OCI-LY7 (cell line): ENCODE measurements around the gene HTT. TPM values are rescaled to one million over a fixed set of nuclear protein-coding genes. Genes with fewer than 3 reads are reported as not detected.

ENCODE experiments used
- BruUV-seq: library from RNA; stranded (reverse); fragments of 400-500 nt; replicated peaks from 2 replicates; lab custom pipeline; 2021; lab: Mats Ljungman, UMichigan
- CTCF ChIA-PET: fragments of 300-600 bp; sonication (Branson Sonifier 250); formaldehyde crosslinking; loops from one replicate; lab custom pipeline; 2022; ENCODE audit warnings: antibody characterized with exemption; ENCODE audit not compliant: unreplicated experiment; lab: Charles Lee
- POLR2A ChIA-PET: fragments of 300-600 bp; sonication (Branson Sonifier 250); formaldehyde crosslinking; loops from one replicate; lab custom pipeline; 2022; ENCODE audit warnings: antibody characterized with exemption; lab: Charles Lee
- DNase-seq: peaks from one replicate; pipeline ENCODE4 v3.0.0-alpha.2; 2015; ENCODE audit warnings: low spot score
- H2AFZ ChIP-seq: fragments of 200-600 bp; sonication (generic), shearing (Covaris generic); 2 replicates; pipeline ENCODE4 v1.6.1; 2014; ENCODE audit warnings: mild to moderate bottlenecking, antibody characterized with exemption, low read length, moderate library complexity
- H3K27ac ChIP-seq: fragments of 200-600 bp; sonication (generic); 2 replicates; pipeline ENCODE4 v1.5.1; 2014; ENCODE audit warnings: mixed run types, low read depth, mild to moderate bottlenecking, moderate library complexity, low read length, inconsistent platforms; ENCODE audit not compliant: poor library complexity, severe bottlenecking
- H3K36me3 ChIP-seq: fragments of 200-600 bp; sonication (generic); 2 replicates; pipeline ENCODE4 v1.6.1; 2014; ENCODE audit warnings: mild to moderate bottlenecking, antibody characterized with exemption, low read length, moderate library complexity, mixed read lengths; ENCODE audit not compliant: insufficient read depth
- H3K4me1 ChIP-seq: fragments of 200-600 bp; sonication (generic); 2 replicates; pipeline ENCODE4 v1.5.1; 2014; ENCODE audit warnings: mild to moderate bottlenecking, low read length; ENCODE audit not compliant: insufficient read depth, poor library complexity, severe bottlenecking
- H3K4me2 ChIP-seq: fragments of 200-600 bp; sonication (generic); 2 replicates; pipeline ENCODE4 v1.6.1; 2014; ENCODE audit warnings: mild to moderate bottlenecking, low read length
- H3K4me3 ChIP-seq: fragments of 200-600 bp; sonication (generic); 2 replicates; pipeline ENCODE4 v1.5.1; 2014; ENCODE audit warnings: mild to moderate bottlenecking, low read depth, low read length; ENCODE audit not compliant: poor library complexity, severe bottlenecking
- H3K79me2 ChIP-seq: fragments of 200-600 bp; sonication (generic); 2 replicates; pipeline ENCODE4 v1.6.1; 2016; ENCODE audit warnings: low read depth, mild to moderate bottlenecking, low read length, moderate library complexity, mixed read lengths; ENCODE audit not compliant: insufficient read depth
- H3K9me2 ChIP-seq: fragments of 200-600 bp; sonication (generic); 2 replicates; pipeline ENCODE4 v1.6.1; 2016; ENCODE audit warnings: mild to moderate bottlenecking, low read length, mixed read lengths; ENCODE audit not compliant: insufficient read depth
- H3K9me3 ChIP-seq: fragments of 200-600 bp; sonication (generic); 2 replicates; pipeline ENCODE4 v1.6.1; 2014; ENCODE audit warnings: mild to moderate bottlenecking, mixed run types, low read length, mixed read lengths
- H4K20me1 ChIP-seq: fragments of 200-600 bp; sonication (generic); 2 replicates; pipeline ENCODE4 v1.6.1; 2014; ENCODE audit warnings: mild to moderate bottlenecking, antibody characterized with exemption, low read length, moderate library complexity, mixed read lengths; ENCODE audit not compliant: insufficient read depth
- EZH2phosphoT487 ChIP-seq: fragments of 200-600 bp; sonication (generic); IDR thresholded peaks from 2 replicates; pipeline ENCODE4 v1.6.1; 2018; ENCODE audit warnings: low read depth, borderline replicate concordance, mild to moderate bottlenecking, mixed run types, antibody characterized with exemption, low read length, moderate library complexity, mixed read lengths
- intact Hi-C: fragments of 100-400 bp; cut with micrococcal nuclease; formaldehyde crosslinking; loops from one replicate; pipeline ENCODE4 v1.10.0; 2022; ENCODE audit not compliant: unreplicated experiment
- total RNA-seq, 2 experiments: library from RNA; depleted of rRNA in 1 of 2; stranded (reverse); fragments of >200 nt in 1 of 2; shearing (Covaris generic) in 1 of 2; gene quantifications; 2 replicates each; pipeline ENCODE4 v1.2.3, GENCODE V29; 2014 to 2022
- TF ChIP-seq, protein P1 (sequence below): fragments of 200-600 bp; sonication (generic); conservative IDR thresholded peaks from 2 replicates; pipeline ENCODE4 v1.5.1; 2014; ENCODE audit warnings: mild to moderate bottlenecking, antibody characterized with exemption, low read length, moderate library complexity, mixed read lengths

Gene HTT
- total RNA-seq, 2 experiments from 2014 or later: 36.4 to 91.3 TPM

GRCh38 chr4:3262208-3263052 lies 187.9 kb downstream of the HTT start:
- Histone ChIP-seq H3K27ac (no peak overlapping the region), H4K20me1 (no peaks in the 10 kb centered on the region), H3K4me3 (no peak overlapping the region), H3K9me3 (no peaks in the 10 kb centered on the region), H2AFZ (no peak overlapping the region), H3K36me3 (no peaks in the 10 kb centered on the region), H3K9me2 (no peaks in the 10 kb centered on the region), H3K4me2 (no peak overlapping the region), H3K79me2 (no peaks in the 10 kb centered on the region), H3K4me1 (no peaks in the 10 kb centered on the region)
- ChIA-PET POLR2A (no interaction called here), CTCF (no interaction called here)
- intact Hi-C loops: loop anchor here (5.0 kb wide), 1 partner anchor 70 kb away; no protein-coding TSS in a partner anchor
- no peak for TF ChIP-seq EZH2phosphoT487
- TF ChIP-seq, protein P1, sequence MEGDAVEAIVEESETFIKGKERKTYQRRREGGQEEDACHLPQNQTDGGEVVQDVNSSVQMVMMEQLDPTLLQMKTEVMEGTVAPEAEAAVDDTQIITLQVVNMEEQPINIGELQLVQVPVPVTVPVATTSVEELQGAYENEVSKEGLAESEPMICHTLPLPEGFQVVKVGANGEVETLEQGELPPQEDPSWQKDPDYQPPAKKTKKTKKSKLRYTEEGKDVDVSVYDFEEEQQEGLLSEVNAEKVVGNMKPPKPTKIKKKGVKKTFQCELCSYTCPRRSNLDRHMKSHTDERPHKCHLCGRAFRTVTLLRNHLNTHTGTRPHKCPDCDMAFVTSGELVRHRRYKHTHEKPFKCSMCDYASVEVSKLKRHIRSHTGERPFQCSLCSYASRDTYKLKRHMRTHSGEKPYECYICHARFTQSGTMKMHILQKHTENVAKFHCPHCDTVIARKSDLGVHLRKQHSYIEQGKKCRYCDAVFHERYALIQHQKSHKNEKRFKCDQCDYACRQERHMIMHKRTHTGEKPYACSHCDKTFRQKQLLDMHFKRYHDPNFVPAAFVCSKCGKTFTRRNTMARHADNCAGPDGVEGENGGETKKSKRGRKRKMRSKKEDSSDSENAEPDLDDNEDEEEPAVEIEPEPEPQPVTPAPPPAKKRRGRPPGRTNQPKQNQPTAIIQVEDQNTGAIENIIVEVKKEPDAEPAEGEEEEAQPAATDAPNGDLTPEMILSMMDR: no peak
- no TSS peak for BruUV-seq
- no peak for DNase-seq

DNA sequence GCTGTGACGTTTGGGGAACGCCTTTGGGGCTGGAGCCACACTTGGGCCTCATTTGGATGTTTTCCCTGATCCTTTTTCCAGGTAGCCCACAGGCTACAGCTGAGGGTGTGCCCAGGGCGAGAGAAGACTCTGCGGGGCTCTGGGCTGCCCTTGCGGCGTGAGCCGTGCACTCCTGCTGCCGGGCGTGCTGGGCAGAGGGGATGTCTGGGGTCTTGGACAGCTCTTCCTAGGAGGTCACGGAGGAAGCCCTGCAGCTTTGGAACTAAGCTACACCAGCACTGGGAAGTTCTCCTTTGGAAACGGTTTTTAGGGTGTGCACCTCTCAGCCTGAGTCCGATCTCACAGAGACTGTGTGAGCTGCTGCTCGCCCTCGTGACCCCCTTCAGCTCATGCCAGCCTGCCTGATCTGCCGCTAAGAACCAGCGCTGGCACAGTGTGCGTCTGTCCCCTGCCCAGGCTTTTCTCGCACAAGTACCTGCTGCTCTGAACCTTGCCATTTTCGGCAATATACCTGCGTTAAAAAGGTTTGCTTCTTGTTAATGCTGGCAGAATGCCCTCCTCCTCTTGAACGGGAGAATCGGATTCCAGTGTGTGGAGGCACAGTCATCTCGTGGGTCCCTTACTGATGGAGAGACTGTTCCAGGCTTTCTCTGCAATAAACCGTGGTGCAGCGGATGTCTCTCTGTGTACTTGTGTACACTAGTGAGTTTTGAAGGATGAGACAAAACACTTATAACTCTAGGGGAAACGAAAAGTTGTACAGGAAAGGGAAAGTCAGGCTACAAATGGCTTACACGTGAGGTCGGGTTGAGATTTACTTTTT lies 188.8 kb downstream of the HTT start:
- ChIA-PET CTCF (no interaction called here), POLR2A (no interaction called here)

More for the DNA sequence above, 188.8 kb downstream of the HTT start:
- Histone ChIP-seq H3K36me3 (no peaks in the 10 kb centered on the region), H3K4me3 (no peak overlapping the region), H3K9me3 (no peaks in the 10 kb centered on the region), H3K79me2 (no peaks in the 10 kb centered on the region), H3K4me1 (no peaks in the 10 kb centered on the region), H3K27ac (no peak overlapping the region), H4K20me1 (no peaks in the 10 kb centered on the region), H3K4me2 (no peak overlapping the region), H3K9me2 (no peaks in the 10 kb centered on the region), H2AFZ (no peak overlapping the region)
- TF ChIP-seq, protein P1: no peak
- TF ChIP-seq EZH2phosphoT487: no peak
- intact Hi-C loops: loop anchor here (5.0 kb wide), 1 partner anchor 69 kb away; no protein-coding TSS in a partner anchor
- no TSS peak for BruUV-seq
- no peak for DNase-seq
